Measurements from ENCODE around the gene HPCAL1. TPM values are rescaled to one million over a fixed set of nuclear protein-coding genes. Genes with fewer than 3 reads are reported as not detected.

Gene HPCAL1
- total RNA-seq, 2 donors from 2014 or later, result 41.0 to 66.3 TPM

- no peak for TF ChIP-seq CTCF (IDR thresholded peaks at IDR 0.05)
- TF ChIP-seq POLR2A (IDR thresholded peaks at IDR 0.05), result no peak
- ATAC-seq (no peak), DNase-seq (no peak)
- intact Hi-C loops (cut with DNase I), result no loop called here
- no peak overlapping the region for H3K4me3 ChIP-seq
- H3K27ac ChIP-seq, result no peak overlapping the region
- H3K36me3 ChIP-seq (replicated peaks in 1 of 2; ENCODE audit: insufficient read depth in 1 of 2, low read depth in 2 of 2), result no peaks in the 10 kb centered on the region
- WGBS, 2 donors, result 87 to 91% methylated on average over 13 to 16 of the region's 16 CpGs
- peaks cover 0 to 5% (median 0%) of the 10 kb centered on the region in 3 donors for H3K9me3 ChIP-seq
- peaks cover 12% of the 10 kb centered on the region for H3K4me1 ChIP-seq
- H3K27me3 ChIP-seq, result no peaks in the 10 kb centered on the region
Observed at GRCh38 chr2:10338270-10339188, 35.8 kb downstream of the HPCAL1 start.

GRCh38 chr2:10339647-10340592 lies 37.2 kb downstream of the HPCAL1 start:
- H3K27me3 ChIP-seq, result no peaks in the 10 kb centered on the region

GRCh38 chr2:10340593-10340975 lies 37.9 kb downstream of the HPCAL1 start:
- Histone ChIP-seq H3K4me3 (no peak overlapping the region), H3K27ac (no peak overlapping the region), H3K9me3 (no peaks in the 10 kb centered on the region), H3K4me1 (peaks cover 31% of the 10 kb centered on the region), H3K36me3 (replicated peaks in 1 of 2; ENCODE audit: insufficient read depth in 1 of 2, low read depth in 2 of 2) (no peaks in the 10 kb centered on the region), H3K27me3 (no peaks in the 10 kb centered on the region)
- intact Hi-C loops (cut with DNase I), result no loop called here
- ATAC-seq (no peak), DNase-seq (no peak)
- no peak for TF ChIP-seq CTCF (IDR thresholded peaks at IDR 0.05)
- TF ChIP-seq POLR2A (IDR thresholded peaks at IDR 0.05), result no peak
- WGBS, 2 donors, result 79 to 94% methylated on average over 7 of the region's 7 CpGs

More at GRCh38 chr2:10339647-10340592, 37.2 kb downstream of the HPCAL1 start:
- DNase-seq (no peak), ATAC-seq (no peak)
- Histone ChIP-seq H3K27ac (no peak overlapping the region), H3K4me1 (peaks cover 24% of the 10 kb centered on the region), H3K4me3 (no peak overlapping the region), H3K9me3 (peaks cover 0 to 5% (median 0%) of the 10 kb centered on the region in 3 donors), H3K36me3 (replicated peaks in 1 of 2; ENCODE audit: insufficient read depth in 1 of 2, low read depth in 2 of 2) (no peaks in the 10 kb centered on the region)
- intact Hi-C loops (cut with DNase I), result no loop called here
- 85 to 90% methylated on average over 17 of the region's 17 CpGs for WGBS, 2 donors
- TF ChIP-seq CTCF (IDR thresholded peaks at IDR 0.05), result no peak

GRCh38 chr2:10341193-10341592 lies 38.5 kb downstream of the HPCAL1 start:
- WGBS, 2 donors, result 79 to 84% methylated on average over 8 of the region's 8 CpGs
- peaks cover 37% of the 10 kb centered on the region for H3K4me1 ChIP-seq
- TF ChIP-seq POLR2A (IDR thresholded peaks at IDR 0.05) (no peak), CTCF (IDR thresholded peaks at IDR 0.05) (no peak)

More at GRCh38 chr2:10341193-10341592, 38.5 kb downstream of the HPCAL1 start:
- Histone ChIP-seq H3K4me3 (no peak overlapping the region), H3K27me3 (no peaks in the 10 kb centered on the region), H3K27ac (no peak overlapping the region), H3K36me3 (replicated peaks in 1 of 2; ENCODE audit: insufficient read depth in 1 of 2, low read depth in 2 of 2) (no peaks in the 10 kb centered on the region), H3K9me3 (no peaks in the 10 kb centered on the region)
- intact Hi-C loops (cut with DNase I), result no loop called here
- ATAC-seq, result no peak
- no peak for DNase-seq

Data from body of pancreas (tissue), 4 donors.